Hepatocyte (in vitro differentiated cells): ENCODE results near the gene FOXN3. TPM values are rescaled to one million over a fixed set of nuclear protein-coding genes. Genes with fewer than 3 reads are reported as not detected.
"Not testable (repeated sequence)": the region's sequence is repeated elsewhere in the genome, so short reads cannot be mapped to it uniquely, and the experiment has no call there.

Source experiments
- DNase-seq: peaks from one replicate; pipeline ENCODE4 v3.0.0-alpha.2; 2016; ENCODE audit warnings: low spot score
- H2AFZ ChIP-seq: fragments of 200-600 bp; sonication (generic); 2 replicates; pipeline ENCODE4 v1.6.0; 2016; ENCODE audit warnings: antibody characterized with exemption, mild to moderate bottlenecking
- H3K27ac ChIP-seq: fragments of 200-600 bp; sonication (generic); 2 replicates; pipeline ENCODE4 v1.5.1; 2016; ENCODE audit warnings: mild to moderate bottlenecking
- H3K27me3 ChIP-seq: fragments of 200-600 bp; sonication (generic); 2 replicates; pipeline ENCODE4 v1.6.1; 2016
- H3K36me3 ChIP-seq: fragments of 200-600 bp; sonication (generic); replicated peaks from 2 replicates; pipeline ENCODE4 v1.5.1; 2016; ENCODE audit warnings: low read depth; ENCODE audit not compliant: insufficient read depth
- H3K4me1 ChIP-seq: fragments of 200-600 bp; sonication (generic); 2 replicates; pipeline ENCODE4 v1.5.1; 2016; ENCODE audit warnings: mild to moderate bottlenecking, moderate library complexity; ENCODE audit not compliant: insufficient read depth
- H3K4me2 ChIP-seq: fragments of 200-600 bp; sonication (generic); 2 replicates; pipeline ENCODE4 v1.6.0; 2016
- H3K4me3 ChIP-seq: fragments of 200-600 bp; sonication (generic); 2 replicates; pipeline ENCODE4 v1.5.1; 2016; ENCODE audit warnings: mild to moderate bottlenecking
- H3K79me2 ChIP-seq: fragments of 200-600 bp; sonication (generic); 2 replicates; pipeline ENCODE4 v1.6.0; 2017; ENCODE audit warnings: mild to moderate bottlenecking
- H3K9me2 ChIP-seq: fragments of 200-600 bp; sonication (generic); replicated peaks from 2 replicates; pipeline ENCODE4 v1.6.0; 2017; ENCODE audit warnings: mild to moderate bottlenecking; ENCODE audit not compliant: insufficient read depth
- H3K9me3 ChIP-seq: fragments of 200-600 bp; sonication (generic); 2 replicates; pipeline ENCODE4 v1.5.1; 2016; ENCODE audit warnings: low read depth, mild to moderate bottlenecking
- H4K20me1 ChIP-seq: fragments of 200-600 bp; sonication (generic); 2 replicates; pipeline ENCODE4 v1.6.0; 2016; ENCODE audit warnings: mild to moderate bottlenecking; ENCODE audit not compliant: insufficient read depth, poor library complexity, severe bottlenecking
- CTCF ChIP-seq: fragments of 200-600 bp; sonication (generic); IDR thresholded peaks from 2 replicates; pipeline ENCODE4 v1.5.1; 2016; ENCODE audit warnings: antibody characterized with exemption, mild to moderate bottlenecking; ENCODE audit not compliant: poor library complexity
- EZH2 ChIP-seq: fragments of 200-600 bp; sonication (generic); IDR thresholded peaks from 2 replicates; pipeline ENCODE4 v1.6.1; 2016; ENCODE audit warnings: antibody characterized with exemption, mild to moderate bottlenecking, borderline replicate concordance
- EZH2phosphoT487 ChIP-seq: fragments of 200-600 bp; sonication (generic); IDR thresholded peaks from one replicate; pipeline ENCODE4 v1.6.1; 2018; ENCODE audit warnings: antibody characterized with exemption, mild to moderate bottlenecking, low read depth, moderate library complexity; ENCODE audit not compliant: unreplicated experiment, severe bottlenecking
- WGBS: methylation state at CpG from one replicate; pipeline ENCODE4 v1.1.6; 2016; ENCODE audit warnings: low lambda C conversion rate; ENCODE audit errors: missing lambda C conversion rate; 5-methylcytosine and 5-hydroxymethylcytosine counted together
- polyA plus RNA-seq: library from polyadenylated mRNA; unstranded; fragments of >200 nt; fragmentation: Nextera tagmentation; extraction: Ambion mirVana; gene quantifications from 2 replicates; pipeline ENCODE4 v1.2.1, GENCODE V29; 2016
- total RNA-seq: library from RNA; depleted of rRNA; stranded (reverse); fragments of >200 nt; gene quantifications from 2 replicates; pipeline ENCODE4 v1.2.3, GENCODE V29; 2014

FOXN3 gene
- total and polyA plus RNA-seq, 2 experiments from 2014 or later, result 42.2 to 47.6 TPM

GRCh38 chr14:89155491-89155890 is 261.5 kb downstream of the FOXN3 start:
- Histone ChIP-seq H3K4me3 (no peak overlapping the region), H4K20me1 (no peaks in the 10 kb centered on the region), H3K9me3 (no peaks in the 10 kb centered on the region), H2AFZ (no peak overlapping the region), H3K36me3 (no peaks in the 10 kb centered on the region), H3K4me2 (no peak overlapping the region), H3K79me2 (no peaks in the 10 kb centered on the region), H3K4me1 (no peaks in the 10 kb centered on the region), H3K27ac (no peak overlapping the region), H3K27me3 (no peaks in the 10 kb centered on the region), H3K9me2 (no peaks in the 10 kb centered on the region)
- DNase-seq, result no peak
- WGBS, result 99% methylated on average over 5 of the region's 5 CpGs
- no peak for TF ChIP-seq CTCF
- no peak for TF ChIP-seq EZH2phosphoT487
- no peak for TF ChIP-seq EZH2

GRCh38 chr14:89151693-89152092 is 265.3 kb downstream of the FOXN3 start:
- DNase-seq, H3K79me2 ChIP-seq, H3K4me1 ChIP-seq, H3K27me3 ChIP-seq, H4K20me1 ChIP-seq, H3K27ac ChIP-seq, H3K4me3 ChIP-seq, H3K9me3 ChIP-seq, H3K4me2 ChIP-seq, H3K36me3 ChIP-seq, H3K9me2 ChIP-seq, H2AFZ ChIP-seq: not testable (repeated sequence)
- WGBS, result 90% methylated on average over 2 of the region's 2 CpGs

- H3K36me3 ChIP-seq, result no peaks in the 10 kb centered on the region
- H3K27ac ChIP-seq, result no peak overlapping the region
- no peaks in the 10 kb centered on the region for H3K9me3 ChIP-seq
- no peaks in the 10 kb centered on the region for H3K27me3 ChIP-seq
- no peak overlapping the region for H3K4me2 ChIP-seq
- no peak overlapping the region for H2AFZ ChIP-seq
- H3K9me2 ChIP-seq, result no peaks in the 10 kb centered on the region
- TF ChIP-seq EZH2phosphoT487 (no peak), EZH2 (no peak), CTCF (no peak)
- H3K79me2 ChIP-seq, result no peaks in the 10 kb centered on the region
- H3K4me3 ChIP-seq, result no peak overlapping the region
- WGBS, result 86% methylated on average over 7 of the region's 7 CpGs
- no peaks in the 10 kb centered on the region for H3K4me1 ChIP-seq
- no peak for DNase-seq
- H4K20me1 ChIP-seq, result no peaks in the 10 kb centered on the region
Observed at GRCh38 chr14:89146274-89146673, 270.8 kb downstream of the FOXN3 start.

GRCh38 chr14:89144642-89145041 is 272.4 kb downstream of the FOXN3 start:
- Histone ChIP-seq H3K36me3 (no peaks in the 10 kb centered on the region), H3K4me3 (no peak overlapping the region), H3K27ac (no peak overlapping the region), H3K4me1 (no peaks in the 10 kb centered on the region), H3K27me3 (no peaks in the 10 kb centered on the region), H3K4me2 (no peak overlapping the region), H3K9me3 (no peaks in the 10 kb centered on the region), H3K9me2 (no peaks in the 10 kb centered on the region), H4K20me1 (no peaks in the 10 kb centered on the region), H3K79me2 (no peaks in the 10 kb centered on the region), H2AFZ (no peak overlapping the region)
- no peak for DNase-seq
- TF ChIP-seq CTCF (no peak), EZH2phosphoT487 (no peak), EZH2 (no peak)
- WGBS, result 83% methylated on average over 5 of the region's 5 CpGs
